ENCODE results near the gene IL19. TPM values are rescaled to one million over a fixed set of nuclear protein-coding genes. Genes with fewer than 3 reads are reported as not detected.

The IL19 gene
- total and polyA plus RNA-seq, 2 of the 13 experiments (the other 11 are each of a cell fraction or from before 2014, with no cell fraction given): not detected

- intact Hi-C loops (cut with micrococcal nuclease; ENCODE audit: unreplicated experiment): no loop called here
- peaks cover 11% of the 10 kb centered on the region for H3K79me2 ChIP-seq (ENCODE audit: insufficient read depth, low read length)
- in situ Hi-C loops (cut with HindIII; ENCODE audit: extremely low pct_ligation_motif_present, low pct_unique_long_range_greater_than_20kb): no loop called here
- no peak for FAIRE-seq
- peaks cover under 1% of the 10 kb centered on the region; the same call in 1 of the 2 replicates for H3K4me1 ChIP-seq (ENCODE audit: insufficient read depth, low read length)
- no TSS peak for BruUV-seq (replicated peaks)
- CTCF ChIA-PET (ENCODE audit: low intra/inter-chr PET ratio, low total read pairs): no interaction called here
- TF ChIP-seq TBP (CRISPR knock-in tag; IDR thresholded peaks at IDR 0.05) (no peak), POLR2A (IDR thresholded peaks at IDR 0.05; ENCODE audit: insufficient read depth in 1 of 2, low read depth in 2 of 2, low read length in 2 of 2) (no peak), CBX2 (IDR thresholded peaks at IDR 0.05; ENCODE audit: low read depth, low read length) (no peak), CBX2 (CRISPR knock-in tag; IDR thresholded peaks at IDR 0.05; ENCODE audit: low read depth) (no peak), ZNF329 (CRISPR knock-in tag; IDR thresholded peaks at IDR 0.05; ENCODE audit: low read depth) (no peak), SMARCC2 (IDR thresholded peaks at IDR 0.05) (no peak), FOXO4 (CRISPR knock-in tag; conservative IDR thresholded peaks at IDR 0.05) (no peak), EP300 (IDR thresholded peaks at IDR 0.05; ENCODE audit: low read depth in 2 of 2, low read length in 2 of 2) (no peak), EP300 (CRISPR knock-in tag; IDR thresholded peaks at IDR 0.05; ENCODE audit: borderline replicate concordance) (no peak), BRCA1 (CRISPR knock-in tag; IDR thresholded peaks at IDR 0.05) (no peak)
- no peaks in the 10 kb centered on the region for H3K9me3 ChIP-seq (ENCODE audit: low read length)
- H3K4me3 ChIP-seq (replicated peaks in 1 of 3; ENCODE audit: insufficient read depth in 1 of 3, low read depth in 2 of 3, low read length in 3 of 3): no peak overlapping the region
- no peak overlapping the region for H3K9ac ChIP-seq (ENCODE audit: insufficient read depth, low read depth, low read length)
- ATAC-seq: no peak
- H3K27ac ChIP-seq (ENCODE audit: extremely low read length, insufficient read depth, low read length): no peak overlapping the region
- POLR2A ChIA-PET: no interaction called here
- WGBS (ENCODE audit: low lambda C conversion rate): 96% methylated on average over 6 of the region's 6 CpGs
- H2AFZ ChIP-seq (ENCODE audit: low read length): no peak overlapping the region
- no peak overlapping the region for H3K4me2 ChIP-seq (ENCODE audit: low read depth, low read length)
- no peaks in the 10 kb centered on the region for H3K27me3 ChIP-seq (ENCODE audit: control insufficient read depth in 1 of 2, insufficient read depth in 2 of 2, low read length in 2 of 2)
- no peak for DNase-seq (ENCODE audit: low spot score)
- H3K36me3 ChIP-seq (replicated peaks in 1 of 2; ENCODE audit: control insufficient read depth in 1 of 2, insufficient read depth in 2 of 2, low read length in 2 of 2): peaks cover 30 to 41% of the 10 kb centered on the region in 2 experiments; a peak in 4 of 5 replicates
- H4K20me1 ChIP-seq (ENCODE audit: insufficient read depth, low read length): peaks cover 27% of the 10 kb centered on the region
Measured at GRCh38 chr1:206729050-206729449, 41.5 kb upstream of the IL19 start.
